ENCODE data around the gene TJP3. TPM values are rescaled to one million over a fixed set of nuclear protein-coding genes. Genes with fewer than 3 reads are reported as not detected.

TJP3 gene
- total RNA-seq, 2 donors from 2014 or later: 15.7 to 25.9 TPM

DNA sequence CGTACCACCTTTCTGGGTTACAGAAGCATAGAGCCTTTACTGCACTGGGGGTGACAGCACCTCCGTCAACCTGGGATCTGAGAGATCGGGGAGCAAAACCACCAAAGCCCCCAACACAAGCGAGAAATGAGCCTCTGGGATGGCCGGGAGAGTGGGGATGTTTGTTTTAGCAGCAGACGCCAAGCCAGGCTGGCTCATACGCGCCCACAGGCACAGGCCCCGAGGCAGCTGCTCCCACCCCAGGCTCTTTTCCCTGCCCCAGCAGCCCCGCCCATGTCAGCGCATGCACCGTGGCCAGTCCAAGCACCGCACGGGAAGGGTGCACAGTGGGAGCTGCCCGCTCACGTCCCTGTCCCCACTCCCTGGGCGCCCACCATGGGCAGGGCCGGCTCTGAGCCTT lies 16.5 kb upstream of the TJP3 start:
- H3K4me3 ChIP-seq (ENCODE audit: low read length): no peak overlapping the region
- no peaks in the 10 kb centered on the region for H3K27me3 ChIP-seq (ENCODE audit: control insufficient read depth, insufficient read depth, low read length, poor library complexity, severe bottlenecking)
- no peak for DNase-seq
- Mint-ChIP-seq H3K27ac (no peak overlapping the region), H3K4me1 (peaks cover 8% of the 10 kb centered on the region), H3K36me3 (ENCODE audit: low read depth) (peaks cover 35% of the 10 kb centered on the region), H3K27me3 (ENCODE audit: insufficient read depth) (no peaks in the 10 kb centered on the region), H3K4me3 (no peak overlapping the region), H3K9me3 (peaks cover 3% of the 10 kb centered on the region)
- H3K9ac ChIP-seq (ENCODE audit: extremely low read depth, low read length, poor library complexity, severe bottlenecking): no peak overlapping the region
- 96 to 99% methylated on average over 11 to 18 of the region's 18 CpGs for WGBS, 2 experiments (ENCODE audit: insufficient coverage in 1 of 2, insufficient read length in 1 of 2)
- H3K4me1 ChIP-seq (ENCODE audit: control insufficient read depth, insufficient read depth, low read length): peaks cover 9% of the 10 kb centered on the region
- H3K9me3 ChIP-seq (ENCODE audit: control insufficient read depth, low read length): no peaks in the 10 kb centered on the region
- peaks cover 4% of the 10 kb centered on the region for H3K36me3 ChIP-seq (ENCODE audit: control insufficient read depth, insufficient read depth, low read length)
- no peak overlapping the region for H3K27ac ChIP-seq (ENCODE audit: low read depth, low read length)
- TF ChIP-seq, protein P1, sequence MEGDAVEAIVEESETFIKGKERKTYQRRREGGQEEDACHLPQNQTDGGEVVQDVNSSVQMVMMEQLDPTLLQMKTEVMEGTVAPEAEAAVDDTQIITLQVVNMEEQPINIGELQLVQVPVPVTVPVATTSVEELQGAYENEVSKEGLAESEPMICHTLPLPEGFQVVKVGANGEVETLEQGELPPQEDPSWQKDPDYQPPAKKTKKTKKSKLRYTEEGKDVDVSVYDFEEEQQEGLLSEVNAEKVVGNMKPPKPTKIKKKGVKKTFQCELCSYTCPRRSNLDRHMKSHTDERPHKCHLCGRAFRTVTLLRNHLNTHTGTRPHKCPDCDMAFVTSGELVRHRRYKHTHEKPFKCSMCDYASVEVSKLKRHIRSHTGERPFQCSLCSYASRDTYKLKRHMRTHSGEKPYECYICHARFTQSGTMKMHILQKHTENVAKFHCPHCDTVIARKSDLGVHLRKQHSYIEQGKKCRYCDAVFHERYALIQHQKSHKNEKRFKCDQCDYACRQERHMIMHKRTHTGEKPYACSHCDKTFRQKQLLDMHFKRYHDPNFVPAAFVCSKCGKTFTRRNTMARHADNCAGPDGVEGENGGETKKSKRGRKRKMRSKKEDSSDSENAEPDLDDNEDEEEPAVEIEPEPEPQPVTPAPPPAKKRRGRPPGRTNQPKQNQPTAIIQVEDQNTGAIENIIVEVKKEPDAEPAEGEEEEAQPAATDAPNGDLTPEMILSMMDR (conservative IDR thresholded peaks at IDR 0.05): no peak

DNA sequence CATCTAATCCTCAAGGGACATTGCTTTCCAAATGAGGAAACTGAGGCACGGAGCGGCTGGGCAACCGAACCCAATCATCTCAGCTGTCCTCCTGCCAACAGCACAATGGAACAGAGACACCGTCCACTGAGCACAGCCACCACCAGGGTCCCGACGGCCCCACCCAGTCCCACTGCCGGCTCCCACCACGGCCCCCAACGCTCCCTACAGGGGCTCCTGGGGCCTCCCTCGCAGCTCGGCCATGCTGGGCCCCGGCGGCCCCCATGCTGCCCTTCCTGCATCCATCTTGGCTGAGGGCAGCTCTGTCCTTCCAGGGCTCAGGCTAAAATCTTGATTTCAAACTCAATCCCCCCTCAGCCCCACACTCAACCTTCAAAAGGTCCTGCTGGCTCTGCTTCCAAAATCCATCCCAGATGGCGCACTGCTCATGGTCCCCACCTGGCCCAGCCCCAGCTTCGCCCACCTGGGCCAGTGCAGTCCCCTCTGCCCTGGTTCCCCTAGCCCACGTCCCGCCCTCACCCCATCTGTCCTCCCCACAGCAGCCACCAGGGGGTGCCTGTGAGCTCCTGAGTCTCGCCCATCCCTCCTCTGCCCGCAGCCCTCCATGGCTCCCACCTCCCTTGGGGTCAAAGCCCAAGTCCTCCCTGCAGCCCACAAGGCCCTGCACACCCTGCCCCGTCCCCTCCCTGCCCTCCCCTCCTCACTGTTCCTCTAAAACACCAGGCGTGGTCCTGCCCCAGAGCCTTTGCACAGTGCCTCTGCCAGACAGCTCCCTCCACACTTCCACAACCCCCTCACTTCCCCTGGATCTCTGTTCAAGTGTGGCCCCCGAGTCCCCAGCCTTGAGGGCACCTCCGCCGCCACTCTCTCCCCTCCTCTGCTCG lies 15.8 kb upstream of the TJP3 start:
- TF ChIP-seq, protein P1 (conservative IDR thresholded peaks at IDR 0.05): peak; percentile 79
- peaks cover 9% of the 10 kb centered on the region for H3K4me1 ChIP-seq (ENCODE audit: control insufficient read depth, insufficient read depth, low read length)
- no peak overlapping the region for H3K4me3 ChIP-seq (ENCODE audit: low read length)
- no peaks in the 10 kb centered on the region for H3K9me3 ChIP-seq (ENCODE audit: control insufficient read depth, low read length)
- H3K9ac ChIP-seq (ENCODE audit: extremely low read depth, low read length, poor library complexity, severe bottlenecking): no peak overlapping the region
- peak overlapping the region; percentile 11 for H3K27ac Mint-ChIP-seq
- H3K27me3 Mint-ChIP-seq (ENCODE audit: insufficient read depth): no peaks in the 10 kb centered on the region
- peaks cover 3% of the 10 kb centered on the region for H3K9me3 Mint-ChIP-seq
- no peak overlapping the region for H3K4me3 Mint-ChIP-seq
- H3K27ac ChIP-seq (ENCODE audit: low read depth, low read length): no peak overlapping the region
- peaks cover 35% of the 10 kb centered on the region for H3K36me3 Mint-ChIP-seq (ENCODE audit: low read depth)
- peaks cover 4% of the 10 kb centered on the region for H3K36me3 ChIP-seq (ENCODE audit: control insufficient read depth, insufficient read depth, low read length)
- peak; percentile 83 for DNase-seq
- WGBS, 2 experiments (ENCODE audit: insufficient coverage in 1 of 2, insufficient read length in 1 of 2): 92% methylated on average over 6 to 25 of the region's 25 CpGs
- peaks cover 3% of the 10 kb centered on the region for H3K4me1 Mint-ChIP-seq
- H3K27me3 ChIP-seq (ENCODE audit: control insufficient read depth, insufficient read depth, low read length, poor library complexity, severe bottlenecking): no peaks in the 10 kb centered on the region

GRCh38 chr19:3693025-3693925 lies 14.9 kb upstream of the TJP3 start:
- peaks cover 35% of the 10 kb centered on the region for H3K36me3 Mint-ChIP-seq (ENCODE audit: low read depth)
- peak overlapping the region; percentile 11 for H3K27ac Mint-ChIP-seq
- WGBS, 2 experiments (ENCODE audit: insufficient coverage in 1 of 2, insufficient read length in 1 of 2): 95 to 97% methylated on average over 10 to 34 of the region's 34 CpGs

More at GRCh38 chr19:3693025-3693925, 14.9 kb upstream of the TJP3 start:
- no peak for DNase-seq
- Histone ChIP-seq H3K27me3 (ENCODE audit: control insufficient read depth, insufficient read depth, low read length, poor library complexity, severe bottlenecking) (no peaks in the 10 kb centered on the region), H3K4me1 (ENCODE audit: control insufficient read depth, insufficient read depth, low read length) (peaks cover 2% of the 10 kb centered on the region), H3K9ac (ENCODE audit: extremely low read depth, low read length, poor library complexity, severe bottlenecking) (no peak overlapping the region), H3K4me3 (ENCODE audit: low read length) (no peak overlapping the region), H3K9me3 (ENCODE audit: control insufficient read depth, low read length) (no peaks in the 10 kb centered on the region), H3K27ac (ENCODE audit: low read depth, low read length) (no peak overlapping the region), H3K36me3 (ENCODE audit: control insufficient read depth, insufficient read depth, low read length) (peaks cover 4% of the 10 kb centered on the region)
- TF ChIP-seq, protein P1 (conservative IDR thresholded peaks at IDR 0.05): no peak
- Mint-ChIP-seq H3K9me3 (peaks cover 3% of the 10 kb centered on the region), H3K4me1 (peaks cover 3% of the 10 kb centered on the region), H3K4me3 (no peak overlapping the region), H3K27me3 (ENCODE audit: insufficient read depth) (no peaks in the 10 kb centered on the region)

Data from endodermal cell (in vitro differentiated cells).